ENCODE measurements around the gene NXPH4. TPM values are rescaled to one million over a fixed set of nuclear protein-coding genes. Genes with fewer than 3 reads are reported as not detected.

Gene NXPH4
- polyA plus RNA-seq, 1 donor from 2014 or later: 0.53 TPM

- Histone ChIP-seq H3K27me3 (ENCODE audit: insufficient read depth, low read depth, low read length) (peaks cover 39% of the 10 kb centered on the region), H3K4me3 (ENCODE audit: low read length) (peak overlapping the region; percentile 30), H3K36me3 (ENCODE audit: insufficient read depth, low read length) (no peaks in the 10 kb centered on the region), H3K9ac (ENCODE audit: low read length) (no peak overlapping the region), H4K20me1 (ENCODE audit: insufficient read depth) (no peaks in the 10 kb centered on the region), H2AFZ (ENCODE audit: low read depth, low read length) (no peak overlapping the region), H3F3A (ENCODE audit: insufficient read depth, low read length, poor library complexity, severe bottlenecking) (no peaks in the 10 kb centered on the region), H3K79me2 (replicated peaks; ENCODE audit: insufficient read depth, low read length) (no peaks in the 10 kb centered on the region), H3K27ac (ENCODE audit: low read length) (no peak overlapping the region), H3K9me3 (ENCODE audit: low read length) (no peaks in the 10 kb centered on the region), H3K4me2 (ENCODE audit: low read length) (no peak overlapping the region), H3K9me2 (ENCODE audit: insufficient read depth, low read length) (no peaks in the 10 kb centered on the region)
- TF ChIP-seq POLR2AphosphoS5 (IDR thresholded peaks at IDR 0.05) (no peak), TAF1 (IDR thresholded peaks at IDR 0.05; ENCODE audit: low read depth) (no peak), EP300 (conservative IDR thresholded peaks at IDR 0.05; ENCODE audit: poor library complexity, severe bottlenecking) (no peak), RAD21 (conservative IDR thresholded peaks at IDR 0.05) (no peak), CTCF (IDR thresholded peaks at IDR 0.05; ENCODE audit: poor library complexity, severe bottlenecking) (no peak), REST (IDR thresholded peaks at IDR 0.05; ENCODE audit: borderline replicate concordance) (no peak), EZH2 (IDR thresholded peaks at IDR 0.05; ENCODE audit: borderline replicate concordance, insufficient read depth, low read length, poor library complexity, severe bottlenecking) (no peak), MXI1 (conservative IDR thresholded peaks at IDR 0.05; ENCODE audit: poor library complexity, severe bottlenecking) (no peak), SMC3 (conservative IDR thresholded peaks at IDR 0.05; ENCODE audit: poor library complexity) (no peak)
Observed at GRCh38 chr12:57235728-57236131, 19.1 kb downstream of the NXPH4 start.

GRCh38 chr12:57236201-57236924, 19.8 kb downstream of the NXPH4 start:
- Histone ChIP-seq H3K36me3 (ENCODE audit: insufficient read depth, low read length) (no peaks in the 10 kb centered on the region), H3K9me3 (ENCODE audit: low read length) (no peaks in the 10 kb centered on the region), H4K20me1 (ENCODE audit: insufficient read depth) (no peaks in the 10 kb centered on the region), H3K9me2 (ENCODE audit: insufficient read depth, low read length) (no peaks in the 10 kb centered on the region), H3K79me2 (replicated peaks; ENCODE audit: insufficient read depth, low read length) (no peaks in the 10 kb centered on the region), H3K4me3 (ENCODE audit: low read length) (peak overlapping the region; percentile 30), H3K4me2 (ENCODE audit: low read length) (no peak overlapping the region), H3K9ac (ENCODE audit: low read length) (no peak overlapping the region), H3K27ac (ENCODE audit: low read length) (no peak overlapping the region), H3K27me3 (ENCODE audit: insufficient read depth, low read depth, low read length) (peaks cover 42% of the 10 kb centered on the region), H3F3A (ENCODE audit: insufficient read depth, low read length, poor library complexity, severe bottlenecking) (no peaks in the 10 kb centered on the region), H2AFZ (ENCODE audit: low read depth, low read length) (no peak overlapping the region)
- TF ChIP-seq SMC3 (conservative IDR thresholded peaks at IDR 0.05; ENCODE audit: poor library complexity) (no peak), EP300 (conservative IDR thresholded peaks at IDR 0.05; ENCODE audit: poor library complexity, severe bottlenecking) (no peak), TAF1 (IDR thresholded peaks at IDR 0.05; ENCODE audit: low read depth) (no peak), RAD21 (conservative IDR thresholded peaks at IDR 0.05) (no peak), EZH2 (IDR thresholded peaks at IDR 0.05; ENCODE audit: borderline replicate concordance, insufficient read depth, low read length, poor library complexity, severe bottlenecking) (no peak), CTCF (IDR thresholded peaks at IDR 0.05; ENCODE audit: poor library complexity, severe bottlenecking) (no peak), MXI1 (conservative IDR thresholded peaks at IDR 0.05; ENCODE audit: poor library complexity, severe bottlenecking) (no peak), REST (IDR thresholded peaks at IDR 0.05; ENCODE audit: borderline replicate concordance) (no peak), POLR2AphosphoS5 (IDR thresholded peaks at IDR 0.05) (no peak)

Measured in neural cell (in vitro differentiated cells).